Upper lobe of right lung (tissue), 1 donor: Measurements from ENCODE around the gene POLN. TPM values are rescaled to one million over a fixed set of nuclear protein-coding genes. Genes with fewer than 3 reads are reported as not detected.

ENCODE experiments used
- ATAC-seq: fragments of 200-7000 bp; cut with Tn5 transposase; one replicate; pipeline ENCODE4 v1.9.1; 2020; ENCODE audit warnings: mild to moderate bottlenecking, moderate library complexity
- DNase-seq: peaks from one replicate; pipeline ENCODE4 v3.0.0-alpha.2; 2020
- H3K27ac ChIP-seq: fragments of 200-600 bp; one replicate; pipeline ENCODE4 v1.8.0; 2022
- H3K27me3 ChIP-seq: fragments of 200-600 bp; one replicate; pipeline ENCODE4 v1.8.0; 2022; ENCODE audit warnings: mild to moderate bottlenecking
- H3K36me3 ChIP-seq: fragments of 200-600 bp; one replicate; pipeline ENCODE4 v1.8.0; 2022
- H3K4me1 ChIP-seq: fragments of 200-600 bp; one replicate; pipeline ENCODE4 v1.8.0; 2022
- H3K4me3 ChIP-seq: fragments of 200-600 bp; one replicate; pipeline ENCODE4 v1.8.0; 2022; ENCODE audit warnings: mild to moderate bottlenecking
- H3K9me3 ChIP-seq: fragments of 200-600 bp; one replicate; pipeline ENCODE4 v1.8.0; 2022
- intact Hi-C: fragments of 100-400 bp; cut with DNase I; formaldehyde crosslinking; loops from one replicate; pipeline ENCODE4 v1.11.0; 2022
- total RNA-seq: library from RNA; stranded (reverse); fragmentation: NEBNext Ultra II Directional; extraction: Animal tissue kit (Norgen Biotek cat#: 25700); gene quantifications from one replicate; pipeline ENCODE4 v1.2.1, GENCODE V29; 2021
- TF ChIP-seq, protein P1 (sequence below): fragments of 200-600 bp; IDR thresholded peaks from one replicate; pipeline ENCODE4 v1.8.0; 2022; ENCODE audit warnings: antibody characterized with exemption
- donor health status: DM: no; HTN: yes; CAD: no; lungs with severe emphysema.

Gene POLN
- total RNA-seq, 1 donor from 2014 or later, result 2.7 TPM

DNA sequence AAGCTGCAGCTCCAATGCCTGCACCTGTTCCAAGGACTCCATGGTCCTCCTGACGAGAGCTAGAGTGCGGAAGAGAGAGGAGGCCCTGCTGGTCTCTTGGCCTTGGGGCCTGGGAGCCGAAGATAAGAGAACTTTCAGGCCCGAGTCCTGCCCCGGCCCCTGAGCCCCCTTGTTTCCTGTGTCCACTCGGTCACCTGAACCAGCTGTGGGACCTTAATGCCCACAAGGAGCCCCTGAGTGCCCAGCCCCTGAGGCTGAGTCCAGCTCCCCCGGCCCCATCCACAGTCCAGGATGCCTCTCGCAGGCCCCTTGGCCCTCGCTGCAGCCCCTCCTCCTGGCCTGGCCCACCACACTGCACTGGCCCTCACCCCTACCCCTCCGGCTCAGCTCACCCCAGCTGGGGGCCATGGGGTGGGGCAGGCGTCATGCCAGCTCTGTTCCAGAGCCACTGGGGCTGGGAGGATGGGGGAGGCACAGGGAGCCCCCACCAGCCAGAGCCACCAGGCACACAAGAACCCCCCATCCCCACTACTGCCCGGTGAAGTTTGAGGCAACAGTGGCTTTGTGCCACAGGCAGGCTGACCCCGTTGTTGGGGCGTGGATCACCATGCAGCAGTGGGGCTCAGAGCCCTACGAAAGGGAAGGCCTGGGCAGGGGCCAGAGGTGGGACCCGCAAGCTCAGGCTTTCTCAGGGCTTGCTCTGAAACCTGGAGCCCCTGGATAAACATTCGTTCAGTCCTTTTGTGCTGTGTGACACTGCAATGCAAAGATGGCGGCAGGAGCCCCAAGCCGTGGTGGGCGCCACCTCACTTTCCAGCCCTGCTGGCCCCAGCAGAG, 168.7 kb downstream of the POLN start:
- H3K36me3 ChIP-seq, result no peaks in the 10 kb centered on the region
- H3K4me3 ChIP-seq, result no peak overlapping the region
- no peaks in the 10 kb centered on the region for H3K27me3 ChIP-seq
- ATAC-seq (no peak), DNase-seq (peak; percentile 57)
- intact Hi-C loops, result no loop called here
- no peaks in the 10 kb centered on the region for H3K4me1 ChIP-seq
- H3K9me3 ChIP-seq, result no peaks in the 10 kb centered on the region
- H3K27ac ChIP-seq, result no peak overlapping the region
- TF ChIP-seq, protein P1, sequence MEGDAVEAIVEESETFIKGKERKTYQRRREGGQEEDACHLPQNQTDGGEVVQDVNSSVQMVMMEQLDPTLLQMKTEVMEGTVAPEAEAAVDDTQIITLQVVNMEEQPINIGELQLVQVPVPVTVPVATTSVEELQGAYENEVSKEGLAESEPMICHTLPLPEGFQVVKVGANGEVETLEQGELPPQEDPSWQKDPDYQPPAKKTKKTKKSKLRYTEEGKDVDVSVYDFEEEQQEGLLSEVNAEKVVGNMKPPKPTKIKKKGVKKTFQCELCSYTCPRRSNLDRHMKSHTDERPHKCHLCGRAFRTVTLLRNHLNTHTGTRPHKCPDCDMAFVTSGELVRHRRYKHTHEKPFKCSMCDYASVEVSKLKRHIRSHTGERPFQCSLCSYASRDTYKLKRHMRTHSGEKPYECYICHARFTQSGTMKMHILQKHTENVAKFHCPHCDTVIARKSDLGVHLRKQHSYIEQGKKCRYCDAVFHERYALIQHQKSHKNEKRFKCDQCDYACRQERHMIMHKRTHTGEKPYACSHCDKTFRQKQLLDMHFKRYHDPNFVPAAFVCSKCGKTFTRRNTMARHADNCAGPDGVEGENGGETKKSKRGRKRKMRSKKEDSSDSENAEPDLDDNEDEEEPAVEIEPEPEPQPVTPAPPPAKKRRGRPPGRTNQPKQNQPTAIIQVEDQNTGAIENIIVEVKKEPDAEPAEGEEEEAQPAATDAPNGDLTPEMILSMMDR, result no peak

DNA sequence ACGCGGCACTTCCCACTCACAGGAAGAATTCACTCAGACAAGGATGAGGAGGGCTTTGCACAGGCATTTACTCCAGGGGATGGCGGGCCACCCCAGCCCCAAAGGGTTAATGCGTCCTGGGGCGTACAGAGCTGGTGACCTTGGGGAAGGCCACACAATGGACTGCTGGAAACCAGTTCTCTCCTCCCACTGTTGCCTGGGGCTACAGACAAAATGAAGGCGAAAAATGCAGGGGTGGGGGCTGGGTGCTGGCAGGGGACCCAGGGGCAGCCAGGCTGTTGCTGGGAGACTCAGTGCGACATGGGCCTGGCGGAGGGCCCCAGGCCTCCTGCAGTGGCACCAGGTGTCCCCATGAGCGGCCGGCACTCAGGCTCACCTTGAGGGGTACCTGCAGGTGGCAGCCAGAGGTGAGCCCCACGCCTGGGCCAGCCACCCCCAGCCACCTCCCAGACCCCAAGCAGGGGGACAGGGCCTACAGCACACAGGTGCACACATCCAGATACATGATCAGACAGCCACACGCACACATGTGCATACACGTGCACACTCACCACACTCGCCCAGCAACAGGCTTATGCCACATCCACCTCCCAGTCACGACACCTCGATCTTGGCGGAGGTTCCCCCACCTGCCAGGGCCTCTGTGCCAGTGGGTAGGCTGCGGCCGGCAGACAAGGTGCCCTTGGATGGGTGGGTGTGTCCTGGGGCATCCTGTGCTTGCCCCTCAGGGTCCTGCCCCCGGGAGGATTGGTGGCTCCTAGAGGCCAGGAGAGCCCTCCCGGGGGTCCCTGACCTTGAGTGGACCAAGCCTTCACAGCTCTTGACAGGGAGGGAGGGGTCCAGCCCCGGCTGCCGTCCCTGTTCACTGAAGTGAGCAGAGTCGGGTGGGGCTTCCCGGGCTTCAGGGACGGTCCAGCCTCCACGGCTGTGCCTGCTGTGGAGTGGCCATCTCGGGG, 169.7 kb downstream of the POLN start:
- H3K27me3 ChIP-seq, result no peaks in the 10 kb centered on the region
- no peaks in the 10 kb centered on the region for H3K36me3 ChIP-seq
- H3K4me1 ChIP-seq, result no peaks in the 10 kb centered on the region
- H3K27ac ChIP-seq, result no peak overlapping the region
- DNase-seq (peak; percentile 58), ATAC-seq (no peak)
- intact Hi-C loops, result no loop called here
- TF ChIP-seq, protein P1, result no peak
- H3K9me3 ChIP-seq, result no peaks in the 10 kb centered on the region
- H3K4me3 ChIP-seq, result no peak overlapping the region

DNA sequence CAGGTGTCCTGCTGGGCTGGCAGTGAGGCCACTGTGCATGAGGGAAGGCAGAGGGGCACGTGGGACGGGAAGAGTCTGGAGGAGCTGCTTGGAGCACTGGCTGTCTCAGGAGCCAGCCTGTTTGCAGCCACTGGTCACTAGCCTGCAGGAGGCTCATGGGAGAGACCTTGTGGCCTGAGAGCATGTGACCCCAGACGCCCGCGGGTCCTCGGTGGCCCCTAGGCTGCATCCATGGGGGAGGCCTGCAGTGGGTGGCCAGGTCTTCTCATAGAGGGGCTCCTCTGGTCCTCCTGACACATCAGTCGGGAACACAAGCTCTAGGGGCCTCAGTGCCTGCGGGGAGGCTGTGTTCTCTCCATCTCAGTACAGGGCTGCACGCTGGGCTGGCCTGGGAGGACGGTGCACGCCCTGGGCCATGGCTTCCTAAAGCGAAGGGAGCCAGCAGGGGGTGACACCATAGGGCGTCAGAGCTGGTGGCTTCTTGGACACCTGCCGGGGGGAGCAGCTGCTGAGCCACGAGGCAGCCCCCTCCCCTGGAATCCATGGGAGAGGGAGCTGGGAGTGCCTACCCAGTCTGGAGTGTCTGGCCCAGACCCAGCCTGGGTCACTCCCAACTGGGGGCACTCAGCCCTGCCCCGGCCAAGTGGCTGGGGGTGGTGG, 170.5 kb downstream of the POLN start:
- ATAC-seq (no peak), DNase-seq (peak; percentile 59)
- no peak overlapping the region for H3K27ac ChIP-seq
- H3K36me3 ChIP-seq, result no peaks in the 10 kb centered on the region
- no peaks in the 10 kb centered on the region for H3K4me1 ChIP-seq
- intact Hi-C loops, result no loop called here
- H3K27me3 ChIP-seq, result no peaks in the 10 kb centered on the region
- H3K4me3 ChIP-seq, result no peak overlapping the region
- TF ChIP-seq, protein P1, result no peak
- no peaks in the 10 kb centered on the region for H3K9me3 ChIP-seq

DNA sequence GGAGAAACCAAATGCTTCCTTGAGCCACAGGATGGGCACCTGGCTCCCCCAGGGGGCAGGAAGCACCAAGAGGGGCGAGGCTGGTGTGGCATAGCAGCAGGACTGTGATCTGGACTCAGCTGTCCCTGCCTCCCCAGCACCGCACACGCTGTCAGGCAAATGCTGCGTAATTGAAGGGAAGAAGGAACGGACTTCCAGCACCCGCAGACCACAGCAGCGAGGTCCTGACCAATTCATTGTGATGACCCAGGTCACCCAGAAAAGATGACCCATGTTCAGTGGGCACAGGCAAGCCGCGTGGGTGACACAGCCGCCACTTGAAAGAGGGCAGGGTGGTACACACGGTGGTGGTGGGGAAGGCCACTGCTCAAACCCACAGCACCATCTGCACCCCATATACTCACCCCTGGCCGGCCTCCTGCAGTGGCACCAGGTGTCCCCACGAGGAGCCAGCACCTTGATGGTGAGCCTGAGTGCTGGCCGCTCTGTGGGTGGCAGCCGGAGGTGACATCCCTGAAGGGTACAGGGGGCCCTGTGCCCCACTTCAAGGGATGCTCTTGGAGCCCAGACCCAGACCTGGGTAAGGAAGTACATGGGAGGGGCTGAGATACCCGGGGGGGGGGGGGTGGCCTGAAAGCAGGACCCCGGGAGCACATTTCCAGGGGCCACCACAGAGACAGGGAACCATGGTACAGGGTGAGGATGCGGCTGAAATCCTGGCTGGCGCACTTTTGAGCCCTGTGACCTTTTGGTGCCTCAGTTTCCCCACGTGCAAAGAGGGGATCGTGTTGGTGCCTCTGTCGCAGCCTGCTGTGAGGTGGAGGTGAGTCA, 171.3 kb downstream of the POLN start:
- no peak overlapping the region for H3K4me3 ChIP-seq
- no peaks in the 10 kb centered on the region for H3K9me3 ChIP-seq
- ATAC-seq, result no peak
- peak; percentile 50 for DNase-seq
- H3K36me3 ChIP-seq, result no peaks in the 10 kb centered on the region
- TF ChIP-seq, protein P1, result no peak
- no peaks in the 10 kb centered on the region for H3K4me1 ChIP-seq
- H3K27me3 ChIP-seq, result no peaks in the 10 kb centered on the region
- intact Hi-C loops, result no loop called here
- no peak overlapping the region for H3K27ac ChIP-seq

DNA sequence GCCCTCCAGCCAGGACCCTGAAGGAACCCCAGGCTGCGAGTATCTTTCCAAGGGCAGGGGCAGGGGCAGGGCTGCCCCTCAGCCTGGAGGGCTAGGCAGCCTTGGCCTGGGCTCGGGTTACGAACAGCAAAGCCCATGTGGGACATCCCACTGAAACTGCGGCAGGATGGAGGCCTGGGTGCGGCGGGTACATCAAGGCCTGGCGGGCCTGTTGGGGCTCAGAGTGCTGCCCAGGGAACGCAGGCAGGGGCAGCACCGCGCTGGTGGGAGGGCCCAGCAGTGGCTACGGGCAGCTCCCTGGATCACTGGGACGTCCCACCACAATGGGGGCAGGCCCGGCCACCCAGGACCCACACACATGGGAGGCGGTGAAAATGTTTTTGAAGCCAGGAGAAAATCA, 171.9 kb downstream of the POLN start:
- Histone ChIP-seq H3K36me3 (no peaks in the 10 kb centered on the region), H3K4me3 (no peak overlapping the region), H3K4me1 (no peaks in the 10 kb centered on the region), H3K27ac (no peak overlapping the region), H3K27me3 (no peaks in the 10 kb centered on the region), H3K9me3 (no peaks in the 10 kb centered on the region)
- ATAC-seq, result no peak
- intact Hi-C loops, result no loop called here
- no peak for DNase-seq
- TF ChIP-seq, protein P1, result no peak
